Measurements from ENCODE around the gene SPECC1.

DNA sequence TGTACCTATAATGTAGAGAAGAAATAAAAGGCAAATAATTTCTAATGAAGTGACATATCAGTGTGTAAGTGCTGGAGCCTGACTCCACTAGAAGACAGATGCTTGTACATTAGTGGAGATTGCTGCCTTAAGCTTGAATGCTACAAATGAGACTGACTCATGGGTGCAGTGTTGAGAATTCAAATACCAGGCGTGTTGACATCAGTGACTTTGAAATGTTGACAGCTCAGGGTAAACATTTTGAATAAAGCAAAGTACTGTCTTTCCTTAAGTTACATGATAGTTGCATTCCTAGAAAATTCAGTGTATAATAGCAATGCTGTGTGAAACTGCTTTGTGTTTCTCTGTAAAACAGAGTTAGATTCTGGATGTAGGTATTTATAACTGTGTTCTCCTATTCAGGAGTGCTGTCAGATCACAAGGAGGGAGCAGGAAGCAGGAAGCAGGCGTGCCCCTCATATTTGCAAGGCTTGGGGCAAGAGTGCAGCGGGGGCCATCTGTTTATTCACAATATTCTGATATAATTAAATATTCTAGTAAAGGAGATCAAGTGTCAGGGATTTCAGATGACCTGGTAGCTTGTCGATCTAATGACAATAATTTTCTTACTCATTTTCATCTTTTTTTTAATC, 119.0 kb downstream of the SPECC1 start:
- TF ChIP-seq, protein P1, sequence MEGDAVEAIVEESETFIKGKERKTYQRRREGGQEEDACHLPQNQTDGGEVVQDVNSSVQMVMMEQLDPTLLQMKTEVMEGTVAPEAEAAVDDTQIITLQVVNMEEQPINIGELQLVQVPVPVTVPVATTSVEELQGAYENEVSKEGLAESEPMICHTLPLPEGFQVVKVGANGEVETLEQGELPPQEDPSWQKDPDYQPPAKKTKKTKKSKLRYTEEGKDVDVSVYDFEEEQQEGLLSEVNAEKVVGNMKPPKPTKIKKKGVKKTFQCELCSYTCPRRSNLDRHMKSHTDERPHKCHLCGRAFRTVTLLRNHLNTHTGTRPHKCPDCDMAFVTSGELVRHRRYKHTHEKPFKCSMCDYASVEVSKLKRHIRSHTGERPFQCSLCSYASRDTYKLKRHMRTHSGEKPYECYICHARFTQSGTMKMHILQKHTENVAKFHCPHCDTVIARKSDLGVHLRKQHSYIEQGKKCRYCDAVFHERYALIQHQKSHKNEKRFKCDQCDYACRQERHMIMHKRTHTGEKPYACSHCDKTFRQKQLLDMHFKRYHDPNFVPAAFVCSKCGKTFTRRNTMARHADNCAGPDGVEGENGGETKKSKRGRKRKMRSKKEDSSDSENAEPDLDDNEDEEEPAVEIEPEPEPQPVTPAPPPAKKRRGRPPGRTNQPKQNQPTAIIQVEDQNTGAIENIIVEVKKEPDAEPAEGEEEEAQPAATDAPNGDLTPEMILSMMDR (IDR thresholded peaks at IDR 0.05) = no peak
- TF ChIP-seq POLR2A (IDR thresholded peaks at IDR 0.05) (no peak), POLR2AphosphoS5 (IDR thresholded peaks at IDR 0.05) (no peak)

All from breast epithelium (tissue), 3 donors.